Stimulated activated naive B cell treated with anti-CD40 and anti-IgM and Interleukin-4, amounts not matched to agents 10 μg/mL and 1 μg/mL and 100 μg/mL, for 72 hours (primary cell): ENCODE results near the gene SLCO1C1.
A peak's percentile ranks its signal among the peaks of the same experiment; 100 is the strongest.
"Not testable (repeated sequence)": the region's sequence is repeated elsewhere in the genome, so short reads cannot be mapped to it uniquely, and the experiment has no call there.

ENCODE experiments used
- ATAC-seq, 2 donors: fragments of 150-1000 bp; cut with Tn5 transposase; replicated peaks; 2 replicates each; pipeline ENCODE4 v1.10.0; 2021; ENCODE audit warnings: moderate library complexity in 1 of 2
- DNase-seq: peaks from one replicate; pipeline ENCODE4 v3.0.0; 2021
- H3K27ac Mint-ChIP-seq: one replicate; pipeline ENCODE4 v1.8.0; 2022; ENCODE audit warnings: mild to moderate bottlenecking, mixed read lengths
- H3K27me3 Mint-ChIP-seq, 2 donors: one replicate each; pipeline ENCODE4 v1.8.0; 2022; ENCODE audit warnings: mixed read lengths in 2 of 2
- H3K36me3 Mint-ChIP-seq, 2 donors: one replicate each; pipeline ENCODE4 v1.8.0; 2022; ENCODE audit warnings: mixed read lengths in 2 of 2, mild to moderate bottlenecking in 1 of 2
- H3K4me1 Mint-ChIP-seq, 2 donors: one replicate each; pipeline ENCODE4 v1.8.0; 2022; ENCODE audit warnings: mixed read lengths in 2 of 2, mild to moderate bottlenecking in 1 of 2
- H3K4me3 Mint-ChIP-seq, 2 donors: one replicate each; pipeline ENCODE4 v1.8.0; 2022; ENCODE audit warnings: mild to moderate bottlenecking in 2 of 2, mixed read lengths in 2 of 2, moderate library complexity in 1 of 2
- H3K9me3 Mint-ChIP-seq, 2 donors: one replicate each; pipeline ENCODE4 v1.8.0; 2022; ENCODE audit warnings: mixed read lengths in 2 of 2, mild to moderate bottlenecking in 1 of 2

Gene SLCO1C1

GRCh38 chr12:20740972-20741371, 45.8 kb downstream of the SLCO1C1 start:
- Mint-ChIP-seq H3K36me3 (no peaks in the 10 kb centered on the region), H3K9me3 (peaks cover 4% of the 10 kb centered on the region in 2 donors), H3K27ac (no peak overlapping the region), H3K27me3 (no peaks in the 10 kb centered on the region), H3K4me1 (no peaks in the 10 kb centered on the region), H3K4me3 (no peak overlapping the region)
- no peak for DNase-seq
- ATAC-seq: no peak

- DNase-seq: no peak
- Mint-ChIP-seq H3K36me3 (no peaks in the 10 kb centered on the region), H3K4me3 (no peak overlapping the region), H3K27me3 (no peaks in the 10 kb centered on the region), H3K9me3 (peaks cover 1 to 2% of the 10 kb centered on the region in 2 donors), H3K4me1 (no peaks in the 10 kb centered on the region), H3K27ac (no peak overlapping the region)
- ATAC-seq: no peak
These were observed 53.1 kb downstream of the SLCO1C1 start for GRCh38 chr12:20748198-20748597.

- DNase-seq (no peak), ATAC-seq (no peak)
- Mint-ChIP-seq H3K36me3 (no peaks in the 10 kb centered on the region), H3K9me3 (peaks cover 3% of the 10 kb centered on the region in 2 donors), H3K27me3 (no peaks in the 10 kb centered on the region), H3K4me3 (no peak overlapping the region), H3K4me1 (no peaks in the 10 kb centered on the region), H3K27ac (no peak overlapping the region)
These were observed 55.9 kb downstream of the SLCO1C1 start for GRCh38 chr12:20751046-20751445.

- ATAC-seq (no peak), DNase-seq (no peak)
- Mint-ChIP-seq H3K27me3 (no peaks in the 10 kb centered on the region), H3K36me3 (no peaks in the 10 kb centered on the region), H3K27ac (no peak overlapping the region), H3K4me1 (no peaks in the 10 kb centered on the region), H3K4me3 (no peak overlapping the region), H3K9me3 (peaks cover 3 to 10% of the 10 kb centered on the region in 2 donors)
These were observed 82.3 kb downstream of the SLCO1C1 start for GRCh38 chr12:20777420-20777819.

GRCh38 chr12:20778969-20779368, 83.8 kb downstream of the SLCO1C1 start:
- Mint-ChIP-seq H3K4me3 (no peak overlapping the region), H3K27ac (no peak overlapping the region), H3K9me3 (peaks cover 5 to 10% of the 10 kb centered on the region in 2 donors), H3K27me3 (no peaks in the 10 kb centered on the region), H3K36me3 (no peaks in the 10 kb centered on the region), H3K4me1 (no peaks in the 10 kb centered on the region)
- ATAC-seq: no peak
- DNase-seq: no peak

GRCh38 chr12:20779971-20780370, 84.8 kb downstream of the SLCO1C1 start:
- H3K9me3 Mint-ChIP-seq: peaks cover 5 to 15% of the 10 kb centered on the region in 2 donors
- H3K36me3 Mint-ChIP-seq, H3K4me3 Mint-ChIP-seq, H3K4me1 Mint-ChIP-seq, H3K27ac Mint-ChIP-seq, ATAC-seq, DNase-seq, H3K27me3 Mint-ChIP-seq: not testable (repeated sequence)

- not testable (repeated sequence) for H3K4me1 Mint-ChIP-seq, H3K36me3 Mint-ChIP-seq, H3K27me3 Mint-ChIP-seq, ATAC-seq, H3K27ac Mint-ChIP-seq, H3K4me3 Mint-ChIP-seq, DNase-seq
- H3K9me3 Mint-ChIP-seq: peaks cover 8 to 11% of the 10 kb centered on the region in 2 donors
These were observed 88.7 kb downstream of the SLCO1C1 start for GRCh38 chr12:20783796-20784357.

GRCh38 chr12:20792971-20793370, 97.8 kb downstream of the SLCO1C1 start:
- DNase-seq: no peak
- Mint-ChIP-seq H3K9me3 (peaks cover 4 to 5% of the 10 kb centered on the region in 2 donors), H3K4me1 (no peaks in the 10 kb centered on the region), H3K36me3 (no peaks in the 10 kb centered on the region), H3K27ac (no peak overlapping the region), H3K4me3 (no peak overlapping the region), H3K27me3 (no peaks in the 10 kb centered on the region)
- ATAC-seq: no peak

GRCh38 chr12:20798554-20798953, 103.4 kb downstream of the SLCO1C1 start:
- Mint-ChIP-seq H3K4me3 (no peak overlapping the region), H3K27ac (no peak overlapping the region), H3K4me1 (no peaks in the 10 kb centered on the region), H3K36me3 (no peaks in the 10 kb centered on the region), H3K27me3 (no peaks in the 10 kb centered on the region), H3K9me3 (no peaks in the 10 kb centered on the region)
- ATAC-seq (peak in 1 of 2 donors; percentile 36), DNase-seq (no peak)

GRCh38 chr12:20800160-20800559, 105.0 kb downstream of the SLCO1C1 start:
- DNase-seq (no peak), ATAC-seq (no peak)
- Mint-ChIP-seq H3K4me3 (no peak overlapping the region), H3K27me3 (no peaks in the 10 kb centered on the region), H3K36me3 (no peaks in the 10 kb centered on the region), H3K27ac (no peak overlapping the region), H3K4me1 (no peaks in the 10 kb centered on the region), H3K9me3 (no peaks in the 10 kb centered on the region)

- H3K4me1 Mint-ChIP-seq: no peaks in the 10 kb centered on the region
- no peak for DNase-seq
- H3K27me3 Mint-ChIP-seq: no peaks in the 10 kb centered on the region
These were observed 105.9 kb downstream of the SLCO1C1 start for GRCh38 chr12:20801035-20801434.

More at GRCh38 chr12:20801035-20801434, 105.9 kb downstream of the SLCO1C1 start:
- no peak overlapping the region for H3K4me3 Mint-ChIP-seq
- no peak for ATAC-seq
- H3K36me3 Mint-ChIP-seq: no peaks in the 10 kb centered on the region
- H3K9me3 Mint-ChIP-seq: no peaks in the 10 kb centered on the region
- H3K27ac Mint-ChIP-seq: no peak overlapping the region
